ENCODE measurements around the gene CHST11. TPM values are rescaled to one million over a fixed set of nuclear protein-coding genes. Genes with fewer than 3 reads are reported as not detected.

Gene CHST11
- total and polyA plus RNA-seq, 9 of the 15 experiments (the other 6 are each of a cell fraction or from before 2014, with no cell fraction given), result 2.3 to 38.7 (median 15.0) TPM

DNA sequence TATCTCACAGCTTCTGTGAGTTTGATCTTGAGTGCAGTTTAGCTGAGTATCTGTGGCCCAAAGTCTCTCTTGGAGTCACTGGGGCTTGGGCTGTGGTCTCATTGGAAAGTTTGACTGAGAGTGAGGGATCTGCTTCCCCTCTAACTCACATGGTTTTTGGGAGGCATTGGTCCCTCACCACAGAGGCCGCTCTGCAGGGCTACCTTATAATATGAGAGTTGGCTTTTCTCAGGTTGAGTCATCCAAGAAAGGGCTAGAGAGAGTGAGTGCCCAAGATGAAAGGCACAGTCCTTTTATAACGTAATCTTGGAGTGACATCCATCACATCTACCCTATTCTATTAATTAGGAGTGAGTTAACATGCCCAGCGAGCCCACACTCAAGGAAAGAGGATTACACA, 325.5 kb downstream of the CHST11 start:
- H3K4me2 ChIP-seq (ENCODE audit: insufficient read depth, low read length), result no peak overlapping the region
- FAIRE-seq (no peak), ATAC-seq (no peak), DNase-seq (ENCODE audit: extremely low read depth in 1 of 4, low spot score in 3 of 4) (no peak)
- peaks cover 0 to 14% of the 10 kb centered on the region in 2 experiments; a peak in 2 of 5 replicates for H3K4me1 ChIP-seq (replicated peaks in 1 of 2; ENCODE audit: control insufficient read depth in 2 of 2, insufficient read depth in 2 of 2, low read length in 2 of 2)
- intact Hi-C loops (cut with micrococcal nuclease) (no loop called here), in situ Hi-C loops (cut with MboI) (no loop called here)
- H3K79me2 ChIP-seq (ENCODE audit: control insufficient read depth, insufficient read depth, low read length), result no peaks in the 10 kb centered on the region
- ChIA-PET CTCF (ENCODE audit: low intra/inter-chr PET ratio) (no interaction called here), POLR2A (no interaction called here)
- H3K27ac ChIP-seq (ENCODE audit: extremely low read depth, low read depth, low read length), result no peak overlapping the region
- 0% methylated on average over 3 of the region's 3 CpGs for WGBS (ENCODE audit: insufficient coverage, low coverage, missing lambda C conversion rate)
- no peaks in the 10 kb centered on the region; a peak in 1 of 5 replicates for H3K27me3 ChIP-seq (ENCODE audit: control insufficient read depth in 2 of 2, insufficient read depth in 2 of 2, low read length in 2 of 2)
- no TSS peak for BruUV-seq (replicated peaks)
- H3K36me3 ChIP-seq (ENCODE audit: control insufficient read depth, insufficient read depth, low read length), result no peaks in the 10 kb centered on the region
- no peaks in the 10 kb centered on the region for H4K20me1 ChIP-seq (replicated peaks; ENCODE audit: control insufficient read depth, insufficient read depth, low read length)
- peaks cover 1% of the 10 kb centered on the region; the same call in 1 of the 2 replicates for H3K9me3 ChIP-seq (replicated peaks; ENCODE audit: control insufficient read depth, insufficient read depth, low read depth, low read length)
- H3K9me1 ChIP-seq (ENCODE audit: control insufficient read depth, insufficient read depth, low read length), result no peaks in the 10 kb centered on the region
- no peak overlapping the region for H2AFZ ChIP-seq (ENCODE audit: low read depth, low read length)
- H3K9ac ChIP-seq (ENCODE audit: insufficient read depth in 1 of 2, low read depth in 2 of 2, low read length in 2 of 2), result no peak overlapping the region
- H3K4me3 ChIP-seq, result no peak overlapping the region
- TF ChIP-seq HDAC8 (tag; IDR thresholded peaks at IDR 0.05) (no peak), ZBTB8A (IDR thresholded peaks at IDR 0.05; ENCODE audit: partially characterized antibody) (no peak), ZC3H4 (CRISPR knock-in tag; IDR thresholded peaks at IDR 0.05; ENCODE audit: borderline replicate concordance) (no peak), CHD4 (IDR thresholded peaks at IDR 0.05; ENCODE audit: insufficient read depth, insufficient replicate concordance, low read depth, low read length, poor library complexity, severe bottlenecking) (no peak), GTF2E2 (tag; IDR thresholded peaks at IDR 0.05) (no peak)
- TF ChIP-seq, protein P1, sequence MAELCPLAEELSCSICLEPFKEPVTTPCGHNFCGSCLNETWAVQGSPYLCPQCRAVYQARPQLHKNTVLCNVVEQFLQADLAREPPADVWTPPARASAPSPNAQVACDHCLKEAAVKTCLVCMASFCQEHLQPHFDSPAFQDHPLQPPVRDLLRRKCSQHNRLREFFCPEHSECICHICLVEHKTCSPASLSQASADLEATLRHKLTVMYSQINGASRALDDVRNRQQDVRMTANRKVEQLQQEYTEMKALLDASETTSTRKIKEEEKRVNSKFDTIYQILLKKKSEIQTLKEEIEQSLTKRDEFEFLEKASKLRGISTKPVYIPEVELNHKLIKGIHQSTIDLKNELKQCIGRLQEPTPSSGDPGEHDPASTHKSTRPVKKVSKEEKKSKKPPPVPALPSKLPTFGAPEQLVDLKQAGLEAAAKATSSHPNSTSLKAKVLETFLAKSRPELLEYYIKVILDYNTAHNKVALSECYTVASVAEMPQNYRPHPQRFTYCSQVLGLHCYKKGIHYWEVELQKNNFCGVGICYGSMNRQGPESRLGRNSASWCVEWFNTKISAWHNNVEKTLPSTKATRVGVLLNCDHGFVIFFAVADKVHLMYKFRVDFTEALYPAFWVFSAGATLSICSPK (IDR thresholded peaks at IDR 0.05; ENCODE audit: borderline replicate concordance), result no peak
- TF ChIP-seq, protein P2, sequence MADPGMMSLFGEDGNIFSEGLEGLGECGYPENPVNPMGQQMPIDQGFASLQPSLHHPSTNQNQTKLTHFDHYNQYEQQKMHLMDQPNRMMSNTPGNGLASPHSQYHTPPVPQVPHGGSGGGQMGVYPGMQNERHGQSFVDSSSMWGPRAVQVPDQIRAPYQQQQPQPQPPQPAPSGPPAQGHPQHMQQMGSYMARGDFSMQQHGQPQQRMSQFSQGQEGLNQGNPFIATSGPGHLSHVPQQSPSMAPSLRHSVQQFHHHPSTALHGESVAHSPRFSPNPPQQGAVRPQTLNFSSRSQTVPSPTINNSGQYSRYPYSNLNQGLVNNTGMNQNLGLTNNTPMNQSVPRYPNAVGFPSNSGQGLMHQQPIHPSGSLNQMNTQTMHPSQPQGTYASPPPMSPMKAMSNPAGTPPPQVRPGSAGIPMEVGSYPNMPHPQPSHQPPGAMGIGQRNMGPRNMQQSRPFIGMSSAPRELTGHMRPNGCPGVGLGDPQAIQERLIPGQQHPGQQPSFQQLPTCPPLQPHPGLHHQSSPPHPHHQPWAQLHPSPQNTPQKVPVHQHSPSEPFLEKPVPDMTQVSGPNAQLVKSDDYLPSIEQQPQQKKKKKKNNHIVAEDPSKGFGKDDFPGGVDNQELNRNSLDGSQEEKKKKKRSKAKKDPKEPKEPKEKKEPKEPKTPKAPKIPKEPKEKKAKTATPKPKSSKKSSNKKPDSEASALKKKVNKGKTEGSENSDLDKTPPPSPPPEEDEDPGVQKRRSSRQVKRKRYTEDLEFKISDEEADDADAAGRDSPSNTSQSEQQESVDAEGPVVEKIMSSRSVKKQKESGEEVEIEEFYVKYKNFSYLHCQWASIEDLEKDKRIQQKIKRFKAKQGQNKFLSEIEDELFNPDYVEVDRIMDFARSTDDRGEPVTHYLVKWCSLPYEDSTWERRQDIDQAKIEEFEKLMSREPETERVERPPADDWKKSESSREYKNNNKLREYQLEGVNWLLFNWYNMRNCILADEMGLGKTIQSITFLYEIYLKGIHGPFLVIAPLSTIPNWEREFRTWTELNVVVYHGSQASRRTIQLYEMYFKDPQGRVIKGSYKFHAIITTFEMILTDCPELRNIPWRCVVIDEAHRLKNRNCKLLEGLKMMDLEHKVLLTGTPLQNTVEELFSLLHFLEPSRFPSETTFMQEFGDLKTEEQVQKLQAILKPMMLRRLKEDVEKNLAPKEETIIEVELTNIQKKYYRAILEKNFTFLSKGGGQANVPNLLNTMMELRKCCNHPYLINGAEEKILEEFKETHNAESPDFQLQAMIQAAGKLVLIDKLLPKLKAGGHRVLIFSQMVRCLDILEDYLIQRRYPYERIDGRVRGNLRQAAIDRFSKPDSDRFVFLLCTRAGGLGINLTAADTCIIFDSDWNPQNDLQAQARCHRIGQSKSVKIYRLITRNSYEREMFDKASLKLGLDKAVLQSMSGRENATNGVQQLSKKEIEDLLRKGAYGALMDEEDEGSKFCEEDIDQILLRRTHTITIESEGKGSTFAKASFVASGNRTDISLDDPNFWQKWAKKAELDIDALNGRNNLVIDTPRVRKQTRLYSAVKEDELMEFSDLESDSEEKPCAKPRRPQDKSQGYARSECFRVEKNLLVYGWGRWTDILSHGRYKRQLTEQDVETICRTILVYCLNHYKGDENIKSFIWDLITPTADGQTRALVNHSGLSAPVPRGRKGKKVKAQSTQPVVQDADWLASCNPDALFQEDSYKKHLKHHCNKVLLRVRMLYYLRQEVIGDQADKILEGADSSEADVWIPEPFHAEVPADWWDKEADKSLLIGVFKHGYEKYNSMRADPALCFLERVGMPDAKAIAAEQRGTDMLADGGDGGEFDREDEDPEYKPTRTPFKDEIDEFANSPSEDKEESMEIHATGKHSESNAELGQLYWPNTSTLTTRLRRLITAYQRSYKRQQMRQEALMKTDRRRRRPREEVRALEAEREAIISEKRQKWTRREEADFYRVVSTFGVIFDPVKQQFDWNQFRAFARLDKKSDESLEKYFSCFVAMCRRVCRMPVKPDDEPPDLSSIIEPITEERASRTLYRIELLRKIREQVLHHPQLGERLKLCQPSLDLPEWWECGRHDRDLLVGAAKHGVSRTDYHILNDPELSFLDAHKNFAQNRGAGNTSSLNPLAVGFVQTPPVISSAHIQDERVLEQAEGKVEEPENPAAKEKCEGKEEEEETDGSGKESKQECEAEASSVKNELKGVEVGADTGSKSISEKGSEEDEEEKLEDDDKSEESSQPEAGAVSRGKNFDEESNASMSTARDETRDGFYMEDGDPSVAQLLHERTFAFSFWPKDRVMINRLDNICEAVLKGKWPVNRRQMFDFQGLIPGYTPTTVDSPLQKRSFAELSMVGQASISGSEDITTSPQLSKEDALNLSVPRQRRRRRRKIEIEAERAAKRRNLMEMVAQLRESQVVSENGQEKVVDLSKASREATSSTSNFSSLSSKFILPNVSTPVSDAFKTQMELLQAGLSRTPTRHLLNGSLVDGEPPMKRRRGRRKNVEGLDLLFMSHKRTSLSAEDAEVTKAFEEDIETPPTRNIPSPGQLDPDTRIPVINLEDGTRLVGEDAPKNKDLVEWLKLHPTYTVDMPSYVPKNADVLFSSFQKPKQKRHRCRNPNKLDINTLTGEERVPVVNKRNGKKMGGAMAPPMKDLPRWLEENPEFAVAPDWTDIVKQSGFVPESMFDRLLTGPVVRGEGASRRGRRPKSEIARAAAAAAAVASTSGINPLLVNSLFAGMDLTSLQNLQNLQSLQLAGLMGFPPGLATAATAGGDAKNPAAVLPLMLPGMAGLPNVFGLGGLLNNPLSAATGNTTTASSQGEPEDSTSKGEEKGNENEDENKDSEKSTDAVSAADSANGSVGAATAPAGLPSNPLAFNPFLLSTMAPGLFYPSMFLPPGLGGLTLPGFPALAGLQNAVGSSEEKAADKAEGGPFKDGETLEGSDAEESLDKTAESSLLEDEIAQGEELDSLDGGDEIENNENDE (IDR thresholded peaks at IDR 0.05; ENCODE audit: low read depth, low read length), result no peak
- TF ChIP-seq, protein P3, sequence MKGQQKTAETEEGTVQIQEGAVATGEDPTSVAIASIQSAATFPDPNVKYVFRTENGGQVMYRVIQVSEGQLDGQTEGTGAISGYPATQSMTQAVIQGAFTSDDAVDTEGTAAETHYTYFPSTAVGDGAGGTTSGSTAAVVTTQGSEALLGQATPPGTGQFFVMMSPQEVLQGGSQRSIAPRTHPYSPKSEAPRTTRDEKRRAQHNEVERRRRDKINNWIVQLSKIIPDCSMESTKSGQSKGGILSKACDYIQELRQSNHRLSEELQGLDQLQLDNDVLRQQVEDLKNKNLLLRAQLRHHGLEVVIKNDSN (CRISPR knock-in tag; IDR thresholded peaks at IDR 0.05), result no peak
